ENCODE measurements around the gene HMG20B. TPM values are rescaled to one million over a fixed set of nuclear protein-coding genes. Genes with fewer than 3 reads are reported as not detected.

HMG20B gene
- total and polyA plus RNA-seq, 2 experiments from 2014 or later, result 62.6 to 82.3 TPM

GRCh38 chr19:3537101-3537437, 35.7 kb upstream of the HMG20B start:
- H3K4me2 ChIP-seq, result no peak overlapping the region
- H3K27me3 ChIP-seq, result no peaks in the 10 kb centered on the region
- no peak overlapping the region for H2AFZ ChIP-seq
- TF ChIP-seq CTCF (IDR thresholded peaks at IDR 0.05; ENCODE audit: poor library complexity) (no peak), EZH2phosphoT487 (IDR thresholded peaks at IDR 0.05; ENCODE audit: low read depth, severe bottlenecking, unreplicated experiment) (no peak), EZH2 (IDR thresholded peaks at IDR 0.05; ENCODE audit: borderline replicate concordance) (no peak)
- no peak overlapping the region for H3K27ac ChIP-seq
- WGBS (ENCODE audit: low lambda C conversion rate, missing lambda C conversion rate), result 80% methylated on average over 10 of the region's 13 CpGs
- no peaks in the 10 kb centered on the region for H3K9me3 ChIP-seq (ENCODE audit: low read depth)
- no peak overlapping the region for H3K4me3 ChIP-seq
- no peak for DNase-seq (ENCODE audit: low spot score)
- H3K36me3 ChIP-seq (replicated peaks; ENCODE audit: insufficient read depth, low read depth), result no peaks in the 10 kb centered on the region
- H4K20me1 ChIP-seq (ENCODE audit: insufficient read depth, poor library complexity, severe bottlenecking), result peaks cover 3% of the 10 kb centered on the region
- no peaks in the 10 kb centered on the region for H3K4me1 ChIP-seq (ENCODE audit: insufficient read depth)
- H3K9me2 ChIP-seq (replicated peaks; ENCODE audit: insufficient read depth), result no peaks in the 10 kb centered on the region
- H3K79me2 ChIP-seq, result no peaks in the 10 kb centered on the region

- Histone ChIP-seq H2AFZ (no peak overlapping the region), H3K36me3 (replicated peaks; ENCODE audit: insufficient read depth, low read depth) (no peaks in the 10 kb centered on the region), H3K27ac (no peak overlapping the region), H3K9me2 (replicated peaks; ENCODE audit: insufficient read depth) (no peaks in the 10 kb centered on the region), H4K20me1 (ENCODE audit: insufficient read depth, poor library complexity, severe bottlenecking) (peaks cover 3% of the 10 kb centered on the region), H3K4me3 (no peak overlapping the region), H3K4me2 (no peak overlapping the region), H3K79me2 (no peaks in the 10 kb centered on the region), H3K9me3 (ENCODE audit: low read depth) (no peaks in the 10 kb centered on the region), H3K27me3 (no peaks in the 10 kb centered on the region), H3K4me1 (ENCODE audit: insufficient read depth) (no peaks in the 10 kb centered on the region)
- no peak for DNase-seq (ENCODE audit: low spot score)
- WGBS (ENCODE audit: low lambda C conversion rate, missing lambda C conversion rate), result 79% methylated on average over 15 of the region's 22 CpGs
- TF ChIP-seq CTCF (IDR thresholded peaks at IDR 0.05; ENCODE audit: poor library complexity), result no peak
- TF ChIP-seq EZH2phosphoT487 (IDR thresholded peaks at IDR 0.05; ENCODE audit: low read depth, severe bottlenecking, unreplicated experiment), result no peak
- no peak for TF ChIP-seq EZH2 (IDR thresholded peaks at IDR 0.05; ENCODE audit: borderline replicate concordance)
These were observed 35.1 kb upstream of the HMG20B start for GRCh38 chr19:3537438-3538240.

GRCh38 chr19:3538258-3538929, 34.4 kb upstream of the HMG20B start:
- H4K20me1 ChIP-seq (ENCODE audit: insufficient read depth, poor library complexity, severe bottlenecking), result peaks cover 3% of the 10 kb centered on the region
- H3K27ac ChIP-seq, result no peak overlapping the region
- H3K4me3 ChIP-seq, result no peak overlapping the region
- TF ChIP-seq CTCF (IDR thresholded peaks at IDR 0.05; ENCODE audit: poor library complexity) (no peak), EZH2 (IDR thresholded peaks at IDR 0.05; ENCODE audit: borderline replicate concordance) (no peak), EZH2phosphoT487 (IDR thresholded peaks at IDR 0.05; ENCODE audit: low read depth, severe bottlenecking, unreplicated experiment) (no peak)
- no peaks in the 10 kb centered on the region for H3K9me2 ChIP-seq (replicated peaks; ENCODE audit: insufficient read depth)
- H3K4me2 ChIP-seq, result no peak overlapping the region
- no peaks in the 10 kb centered on the region for H3K36me3 ChIP-seq (replicated peaks; ENCODE audit: insufficient read depth, low read depth)
- H2AFZ ChIP-seq, result no peak overlapping the region
- H3K27me3 ChIP-seq, result no peaks in the 10 kb centered on the region
- no peaks in the 10 kb centered on the region for H3K79me2 ChIP-seq
- DNase-seq (ENCODE audit: low spot score), result no peak
- H3K4me1 ChIP-seq (ENCODE audit: insufficient read depth), result no peaks in the 10 kb centered on the region
- 83% methylated on average over 25 of the region's 25 CpGs for WGBS (ENCODE audit: low lambda C conversion rate, missing lambda C conversion rate)
- H3K9me3 ChIP-seq (ENCODE audit: low read depth), result no peaks in the 10 kb centered on the region
